ENCODE data around the gene NCF4. TPM values are rescaled to one million over a fixed set of nuclear protein-coding genes. Genes with fewer than 3 reads are reported as not detected.

NCF4 gene
- total RNA-seq, 4 donors from 2014 or later: 4.4 to 175 (median 13.0) TPM

GRCh38 chr22:36897611-36898010 lies 36.8 kb downstream of the NCF4 start:
- TF ChIP-seq CTCF (IDR thresholded peaks at IDR 0.05) (no peak), POLR2A (IDR thresholded peaks at IDR 0.05) (no peak)
- Histone ChIP-seq H3K4me1 (no peaks in the 10 kb centered on the region), H3K36me3 (no peaks in the 10 kb centered on the region), H3K27me3 (no peaks in the 10 kb centered on the region), H3K4me3 (no peak overlapping the region), H3K9me3 (no peaks in the 10 kb centered on the region), H3K27ac (no peak overlapping the region)
- DNase-seq: no peak

- Histone ChIP-seq H3K27me3 (no peaks in the 10 kb centered on the region), H3K9me3 (no peaks in the 10 kb centered on the region), H3K36me3 (no peaks in the 10 kb centered on the region), H3K4me3 (no peak overlapping the region), H3K27ac (no peak overlapping the region), H3K4me1 (no peaks in the 10 kb centered on the region)
- DNase-seq: no peak
- TF ChIP-seq POLR2A (IDR thresholded peaks at IDR 0.05): no peak
- no peak for TF ChIP-seq CTCF (IDR thresholded peaks at IDR 0.05)
Measured at GRCh38 chr22:36898690-36899089, 37.9 kb downstream of the NCF4 start.

GRCh38 chr22:36899498-36899897 lies 38.7 kb downstream of the NCF4 start:
- Histone ChIP-seq H3K36me3 (no peaks in the 10 kb centered on the region), H3K9me3 (no peaks in the 10 kb centered on the region), H3K27ac (no peak overlapping the region), H3K27me3 (no peaks in the 10 kb centered on the region), H3K4me3 (no peak overlapping the region), H3K4me1 (no peaks in the 10 kb centered on the region)
- DNase-seq: no peak
- TF ChIP-seq POLR2A (IDR thresholded peaks at IDR 0.05) (no peak), CTCF (IDR thresholded peaks at IDR 0.05) (no peak)

- Histone ChIP-seq H3K4me1 (no peaks in the 10 kb centered on the region), H3K36me3 (no peaks in the 10 kb centered on the region), H3K27ac (peak overlapping the region in 3 of 4 donors; percentile 45 to 52 (median 49)), H3K27me3 (no peaks in the 10 kb centered on the region), H3K4me3 (no peak overlapping the region), H3K9me3 (no peaks in the 10 kb centered on the region)
- TF ChIP-seq POLR2A (IDR thresholded peaks at IDR 0.05): no peak
- no peak for TF ChIP-seq CTCF (IDR thresholded peaks at IDR 0.05)
- DNase-seq: no peak
Measured at GRCh38 chr22:36900225-36900624, 39.4 kb downstream of the NCF4 start.

- Histone ChIP-seq H3K27me3 (no peaks in the 10 kb centered on the region), H3K27ac (peak overlapping the region; percentile 28 to 52 (median 47)), H3K9me3 (no peaks in the 10 kb centered on the region), H3K36me3 (no peaks in the 10 kb centered on the region), H3K4me3 (no peak overlapping the region), H3K4me1 (no peaks in the 10 kb centered on the region)
- DNase-seq: no peak
- TF ChIP-seq CTCF (IDR thresholded peaks at IDR 0.05) (no peak), POLR2A (IDR thresholded peaks at IDR 0.05) (no peak)
Measured at GRCh38 chr22:36900880-36901279, 40.1 kb downstream of the NCF4 start.
